Peyer's patch (tissue), 4 donors: Measurements from ENCODE around the gene BICD2. TPM values are rescaled to one million over a fixed set of nuclear protein-coding genes. Genes with fewer than 3 reads are reported as not detected.

Source experiments
- DNase-seq, 3 donors: peaks; one replicate each; pipeline ENCODE4 v3.0.0-alpha.2; 2017 to 2019
- H3K27ac ChIP-seq, 4 donors: fragments of 200-600 bp; sonication (generic); one replicate each; pipeline ENCODE4 v1.5.1; 2016 to 2019
- H3K27me3 ChIP-seq, 2 donors: fragments of 200-600 bp; sonication (generic); one replicate each; pipeline ENCODE4 v1.5.1; 2019
- H3K36me3 ChIP-seq, 3 donors: fragments of 200-600 bp; sonication (generic); one replicate each; pipeline ENCODE4 v1.5.1; 2016 to 2019
- H3K4me1 ChIP-seq, 4 donors: fragments of 200-600 bp; sonication (generic); one replicate each; pipeline ENCODE4 v1.5.1; 2016 to 2019
- H3K4me3 ChIP-seq, 4 donors: fragments of 200-600 bp; sonication (generic); 1 replicate in 3 of 4; 2 replicates in 1 of 4; pipeline ENCODE4 v1.5.1; 2016 to 2019; ENCODE audit warnings: mild to moderate bottlenecking in 1 of 4
- H3K9me3 ChIP-seq, 4 donors: fragments of 200-600 bp; sonication (generic); one replicate each; pipeline ENCODE4 v1.5.1; 2016 to 2019; ENCODE audit warnings: mild to moderate bottlenecking in 1 of 4
- POLR2A ChIP-seq, 2 donors: fragments of 450-650 bp; IDR thresholded peaks; one replicate each; pipeline ENCODE4 v1.5.1; 2017; ENCODE audit warnings: antibody characterized with exemption in 2 of 2, mild to moderate bottlenecking in 2 of 2, moderate library complexity in 2 of 2
- total RNA-seq, 4 donors: library from RNA; depleted of rRNA; stranded (reverse); fragments of >200 nt; gene quantifications; one replicate each; pipeline ENCODE4 v1.1.0, GENCODE V29; 2016
- TF ChIP-seq, protein P1 (sequence below), 6 experiments: fragments of 450-650 bp in 4 of 6; fragments of 200-600 bp in 2 of 6; sonication (generic) in 1 of 6; IDR thresholded peaks; one replicate each; pipeline ENCODE4 v1.5.1; 2017 to 2019; ENCODE audit warnings: antibody characterized with exemption in 6 of 6, mild to moderate bottlenecking in 3 of 6, moderate library complexity in 1 of 6

The BICD2 gene
- total RNA-seq, 4 donors from 2014 or later = 4.2 to 41.3 (median 8.8) TPM

DNA sequence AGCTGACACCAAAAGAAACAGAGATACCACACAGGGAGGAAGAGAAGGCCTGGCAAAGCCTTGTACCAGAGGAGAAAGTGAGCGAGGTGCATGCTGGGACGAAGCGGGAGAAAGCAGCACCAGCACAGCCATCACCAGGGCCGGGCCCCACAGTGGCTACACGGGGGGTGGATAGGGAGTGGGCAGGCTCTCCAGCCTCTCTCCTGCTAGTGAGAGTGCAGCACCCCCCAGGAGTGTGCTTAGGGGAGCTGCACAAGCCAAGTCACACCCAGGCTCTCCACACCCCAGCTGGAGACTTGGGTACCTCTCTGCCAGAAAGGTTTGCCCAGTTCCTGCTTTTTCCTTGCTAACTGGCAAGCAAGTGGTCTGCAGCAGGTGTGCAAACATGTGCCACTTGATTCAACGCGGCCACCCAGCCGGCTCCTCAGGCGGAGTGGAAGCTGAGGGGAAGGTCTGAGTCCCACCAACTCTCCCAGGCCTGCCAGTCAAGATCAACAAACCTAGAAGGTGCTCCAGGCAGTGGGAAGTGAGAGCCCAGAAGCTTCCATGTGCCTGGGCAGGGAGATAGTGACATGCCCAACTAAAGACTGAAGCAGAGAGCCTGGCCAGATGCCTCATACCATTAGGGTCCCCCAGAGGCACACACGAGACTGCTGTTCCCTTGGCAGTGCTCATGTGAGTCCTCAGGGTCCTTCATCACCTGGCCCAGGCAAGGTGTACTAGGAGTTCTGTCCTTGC is 39.9 kb downstream of the BICD2 start:
- peak in 2 of 3 donors; percentile 14 to 42 for DNase-seq
- no peaks in the 10 kb centered on the region for H3K9me3 ChIP-seq
- no peak overlapping the region for H3K4me3 ChIP-seq
- H3K27ac ChIP-seq = no peak overlapping the region
- TF ChIP-seq, protein P1, sequence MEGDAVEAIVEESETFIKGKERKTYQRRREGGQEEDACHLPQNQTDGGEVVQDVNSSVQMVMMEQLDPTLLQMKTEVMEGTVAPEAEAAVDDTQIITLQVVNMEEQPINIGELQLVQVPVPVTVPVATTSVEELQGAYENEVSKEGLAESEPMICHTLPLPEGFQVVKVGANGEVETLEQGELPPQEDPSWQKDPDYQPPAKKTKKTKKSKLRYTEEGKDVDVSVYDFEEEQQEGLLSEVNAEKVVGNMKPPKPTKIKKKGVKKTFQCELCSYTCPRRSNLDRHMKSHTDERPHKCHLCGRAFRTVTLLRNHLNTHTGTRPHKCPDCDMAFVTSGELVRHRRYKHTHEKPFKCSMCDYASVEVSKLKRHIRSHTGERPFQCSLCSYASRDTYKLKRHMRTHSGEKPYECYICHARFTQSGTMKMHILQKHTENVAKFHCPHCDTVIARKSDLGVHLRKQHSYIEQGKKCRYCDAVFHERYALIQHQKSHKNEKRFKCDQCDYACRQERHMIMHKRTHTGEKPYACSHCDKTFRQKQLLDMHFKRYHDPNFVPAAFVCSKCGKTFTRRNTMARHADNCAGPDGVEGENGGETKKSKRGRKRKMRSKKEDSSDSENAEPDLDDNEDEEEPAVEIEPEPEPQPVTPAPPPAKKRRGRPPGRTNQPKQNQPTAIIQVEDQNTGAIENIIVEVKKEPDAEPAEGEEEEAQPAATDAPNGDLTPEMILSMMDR (IDR thresholded peaks at IDR 0.05) = no peak
- no peak for TF ChIP-seq POLR2A (IDR thresholded peaks at IDR 0.05)
- H3K27me3 ChIP-seq = no peaks in the 10 kb centered on the region
- H3K4me1 ChIP-seq = peaks cover 0 to 28% (median 9%) of the 10 kb centered on the region in 4 donors
- peaks cover 0 to 38% (median 0%) of the 10 kb centered on the region in 3 donors for H3K36me3 ChIP-seq

- Histone ChIP-seq H3K36me3 (peaks cover 0 to 46% (median 0%) of the 10 kb centered on the region in 3 donors), H3K9me3 (no peaks in the 10 kb centered on the region), H3K4me1 (peaks cover 0 to 26% (median 8%) of the 10 kb centered on the region in 4 donors), H3K27ac (no peak overlapping the region), H3K4me3 (no peak overlapping the region), H3K27me3 (no peaks in the 10 kb centered on the region)
- TF ChIP-seq POLR2A (IDR thresholded peaks at IDR 0.05) = no peak
- TF ChIP-seq, protein P1 (IDR thresholded peaks at IDR 0.05) = no peak
- DNase-seq = no peak
These were observed 40.8 kb downstream of the BICD2 start for GRCh38 chr9:92723801-92724323.

- DNase-seq = no peak
- no peaks in the 10 kb centered on the region for H3K27me3 ChIP-seq
- peaks cover 0 to 28% (median 8%) of the 10 kb centered on the region in 4 donors for H3K4me1 ChIP-seq
- no peak overlapping the region for H3K4me3 ChIP-seq
- no peaks in the 10 kb centered on the region for H3K9me3 ChIP-seq
- no peak overlapping the region for H3K27ac ChIP-seq
- TF ChIP-seq, protein P1 (IDR thresholded peaks at IDR 0.05) = no peak
- TF ChIP-seq POLR2A (IDR thresholded peaks at IDR 0.05) = no peak
- peaks cover 0 to 46% (median 0%) of the 10 kb centered on the region in 3 donors for H3K36me3 ChIP-seq
These were observed 41.4 kb downstream of the BICD2 start for GRCh38 chr9:92723299-92723625.

GRCh38 chr9:92722386-92723298 is 42.0 kb downstream of the BICD2 start:
- Histone ChIP-seq H3K4me3 (no peak overlapping the region), H3K4me1 (peaks cover 0 to 28% (median 8%) of the 10 kb centered on the region in 4 donors), H3K27ac (no peak overlapping the region), H3K36me3 (peaks cover 0 to 48% (median 0%) of the 10 kb centered on the region in 3 donors), H3K27me3 (no peaks in the 10 kb centered on the region), H3K9me3 (no peaks in the 10 kb centered on the region)
- DNase-seq = peak in 2 of 3 donors; percentile 14 to 41
- TF ChIP-seq POLR2A (IDR thresholded peaks at IDR 0.05) = no peak
- TF ChIP-seq, protein P1 (IDR thresholded peaks at IDR 0.05) = no peak

GRCh38 chr9:92721548-92721947 is 43.1 kb downstream of the BICD2 start:
- H3K9me3 ChIP-seq = no peaks in the 10 kb centered on the region
- H3K27ac ChIP-seq = peak overlapping the region in 1 of 4 donors; percentile 47
- no peak overlapping the region for H3K4me3 ChIP-seq
- TF ChIP-seq, protein P1 (IDR thresholded peaks at IDR 0.05) = no peak
- no peak for TF ChIP-seq POLR2A (IDR thresholded peaks at IDR 0.05)
- peaks cover 0 to 18% (median 5%) of the 10 kb centered on the region in 4 donors for H3K4me1 ChIP-seq
- DNase-seq = peak in 2 of 3 donors; percentile 17 to 43
- H3K36me3 ChIP-seq = peaks cover 0 to 54% (median 0%) of the 10 kb centered on the region in 3 donors
- H3K27me3 ChIP-seq = no peaks in the 10 kb centered on the region
